D341Med (cell line): ENCODE results near the gene SETD1B.
A peak's percentile ranks its signal among the peaks of the same experiment; 100 is the strongest.
"Not testable (repeated sequence)": the region's sequence is repeated elsewhere in the genome, so short reads cannot be mapped to it uniquely, and the experiment has no call there.

Experiments
- DNase-seq: peaks from one replicate; pipeline ENCODE4 v3.0.0; 2012; ENCODE audit warnings: low spot score

SETD1B gene

GRCh38 chr12:121780429-121780828 is 23.4 kb upstream of the SETD1B start:
- no peak for DNase-seq

DNA sequence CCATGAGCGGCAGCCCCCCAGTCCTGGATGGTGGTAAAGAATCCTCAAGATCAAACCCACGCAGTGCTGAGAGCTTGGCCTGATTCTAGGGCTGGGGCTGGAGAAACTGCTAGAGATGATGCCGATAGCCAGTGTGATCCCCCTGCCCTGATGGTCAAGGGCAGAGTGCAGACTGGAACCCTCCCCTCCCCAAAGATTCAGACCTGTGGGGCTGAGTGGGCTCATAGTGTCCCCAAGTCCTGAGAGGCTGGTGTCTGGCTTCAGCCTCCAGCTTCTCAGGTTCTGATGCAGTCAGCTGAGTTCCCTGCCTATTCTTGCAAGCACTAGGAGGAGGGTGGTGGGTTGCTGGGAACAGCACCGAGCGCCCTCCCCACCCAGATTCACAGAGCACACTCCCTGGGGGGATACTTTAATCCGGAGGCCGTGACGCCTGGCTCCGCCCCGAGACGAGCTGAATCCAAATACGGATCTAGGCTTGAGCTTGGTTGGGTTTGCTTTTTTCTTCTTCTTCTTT is 22.3 kb upstream of the SETD1B start:
- peak; percentile 87 for DNase-seq

DNA sequence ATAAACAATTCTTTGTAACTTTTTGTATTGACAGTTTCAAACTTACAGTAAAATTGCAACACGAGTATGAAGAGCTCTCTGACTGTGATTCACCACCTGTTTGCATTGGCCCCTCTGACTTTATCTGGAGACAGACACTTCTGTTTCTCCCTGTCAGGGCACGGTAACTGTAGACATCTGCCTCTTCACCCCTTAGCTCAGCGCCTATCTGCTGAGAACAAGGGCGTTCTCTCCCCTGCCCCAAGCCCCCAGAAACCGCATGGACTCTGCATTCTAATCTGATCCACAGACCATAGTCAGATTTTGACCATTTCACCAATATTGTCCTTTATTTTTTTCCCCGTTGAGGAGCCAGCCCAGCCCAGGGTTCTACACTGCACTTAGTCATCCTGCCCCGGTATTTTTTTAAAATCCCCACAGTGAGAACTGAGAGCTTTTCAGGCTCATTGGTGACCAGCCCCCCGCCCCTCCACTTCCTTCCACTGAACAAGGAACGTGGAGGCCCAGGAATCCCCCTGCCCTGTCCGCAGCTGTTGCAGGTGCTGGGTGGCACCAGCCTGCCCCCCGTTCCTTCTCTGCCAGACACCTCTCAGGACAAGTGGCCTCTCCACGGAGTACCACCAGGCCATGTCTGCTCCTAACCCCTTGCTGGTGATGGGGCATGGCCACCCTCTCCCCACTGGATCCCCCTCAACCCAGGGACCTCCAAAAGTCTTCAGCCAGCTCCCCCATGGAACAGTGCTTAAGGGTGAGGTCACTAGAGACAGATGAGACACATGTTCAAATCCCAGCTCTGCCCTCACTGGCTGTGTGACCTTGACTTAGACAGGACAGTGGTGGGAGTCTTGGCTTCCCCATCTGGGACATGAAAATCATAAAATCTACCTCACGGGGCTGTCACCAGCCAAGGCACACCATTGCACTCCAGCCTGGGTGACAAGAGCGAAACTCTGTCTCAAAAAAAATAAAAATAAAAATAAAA is 21.5 kb upstream of the SETD1B start:
- no peak for DNase-seq

GRCh38 chr12:121783766-121784165 is 20.0 kb upstream of the SETD1B start:
- DNase-seq, result no peak

- DNase-seq, result no peak
Measured at GRCh38 chr12:121784460-121784859, 19.3 kb upstream of the SETD1B start.

DNA sequence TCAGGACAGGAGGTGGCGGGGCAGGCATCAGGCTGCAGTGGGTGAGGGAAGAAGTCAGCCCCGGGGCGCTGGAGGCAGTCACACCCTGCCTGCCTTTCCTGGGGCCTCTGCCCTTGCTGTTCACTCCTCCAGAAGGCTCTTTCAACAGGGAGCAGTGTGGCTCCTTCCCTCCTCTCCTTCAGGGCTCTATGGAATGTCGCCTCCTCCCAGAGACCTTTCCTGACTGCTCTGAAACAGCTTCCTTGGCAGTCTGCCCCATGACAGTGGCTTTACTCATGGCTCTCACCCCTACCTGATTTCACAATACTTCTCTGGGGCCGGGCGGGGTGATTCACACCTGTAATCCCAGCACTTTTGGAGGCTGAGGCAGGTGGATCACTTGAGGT is 17.4 kb upstream of the SETD1B start:
- DNase-seq, result no peak

- DNase-seq, result no peak
Measured at GRCh38 chr12:121787063-121788025, 16.5 kb upstream of the SETD1B start.

GRCh38 chr12:121788176-121788818 is 15.5 kb upstream of the SETD1B start:
- no peak for DNase-seq

GRCh38 chr12:121789233-121789781 is 14.5 kb upstream of the SETD1B start:
- DNase-seq, result no peak

- no peak for DNase-seq
Measured at GRCh38 chr12:121789800-121790728, 13.7 kb upstream of the SETD1B start.

GRCh38 chr12:121790785-121791184 is 13.0 kb upstream of the SETD1B start:
- not testable (repeated sequence) for DNase-seq

- no peak for DNase-seq
Measured at GRCh38 chr12:121791671-121792551, 11.9 kb upstream of the SETD1B start.

- no peak for DNase-seq
Measured at GRCh38 chr12:121792607-121793439, 11.0 kb upstream of the SETD1B start.

GRCh38 chr12:121793440-121793837 is 10.4 kb upstream of the SETD1B start, which contains the start of gene RHOF:
Gene RHOF (minus strand): TSS chr12:121793688. CDS start chr12:121793633, 55 bp downstream.
- DNase-seq, result no peak

- DNase-seq, result peak; percentile 92
Measured at GRCh38 chr12:121793838-121794533, 9.8 kb upstream of the SETD1B start.

- peak; percentile 54 for DNase-seq
Measured at GRCh38 chr12:121794534-121795033, 9.2 kb upstream of the SETD1B start.
